Panc1 (cell line): ENCODE measurements around the gene CTBP1.

Source experiments
- CTCF ChIP-seq: fragments of 450-650 bp; IDR thresholded peaks from 2 replicates; pipeline ENCODE4 v1.5.1; 2017; ENCODE audit warnings: mild to moderate bottlenecking
- POLR2AphosphoS5 ChIP-seq: IDR thresholded peaks from 2 replicates; pipeline ENCODE4 v1.6.1; 2012; ENCODE audit warnings: mild to moderate bottlenecking, low read depth, low read length, moderate library complexity
- REST ChIP-seq, 2 experiments: IDR thresholded peaks; 2 replicates each; pipeline ENCODE4 v1.6.1; 2011 to 2012; ENCODE audit warnings: low read depth in 2 of 2, control low read depth in 1 of 2, low read length in 1 of 2, mild to moderate bottlenecking in 1 of 2, moderate library complexity in 1 of 2; ENCODE audit not compliant: insufficient read depth in 1 of 2
- SIN3A ChIP-seq: IDR thresholded peaks from 2 replicates; pipeline ENCODE4 v1.6.1; 2012; ENCODE audit warnings: low read depth, mild to moderate bottlenecking, low read length, moderate library complexity, borderline replicate concordance; ENCODE audit not compliant: insufficient read depth

GRCh38 chr4:1226144-1226481, 22.8 kb downstream of the CTBP1 start:
- TF ChIP-seq POLR2AphosphoS5 (no peak), SIN3A (no peak), CTCF (no peak), REST (IDR thresholded peaks at IDR 0.05; ENCODE audit: insufficient read depth in 1 of 2, low read depth in 2 of 2, low read length in 1 of 2) (no peak)
